OCI-LY7 (cell line): ENCODE results near the gene SLC2A3.
"Not testable (repeated sequence)": the region's sequence is repeated elsewhere in the genome, so short reads cannot be mapped to it uniquely, and the experiment has no call there.

Experiments used
- EZH2phosphoT487 ChIP-seq: fragments of 200-600 bp; sonication (generic); IDR thresholded peaks from 2 replicates; pipeline ENCODE4 v1.6.1; 2018; ENCODE audit warnings: low read depth, borderline replicate concordance, mild to moderate bottlenecking, mixed run types, antibody characterized with exemption, low read length, moderate library complexity, mixed read lengths
- TF ChIP-seq, protein P1 (sequence below): fragments of 200-600 bp; sonication (generic); conservative IDR thresholded peaks from 2 replicates; pipeline ENCODE4 v1.5.1; 2014; ENCODE audit warnings: mild to moderate bottlenecking, antibody characterized with exemption, low read length, moderate library complexity, mixed read lengths

DNA sequence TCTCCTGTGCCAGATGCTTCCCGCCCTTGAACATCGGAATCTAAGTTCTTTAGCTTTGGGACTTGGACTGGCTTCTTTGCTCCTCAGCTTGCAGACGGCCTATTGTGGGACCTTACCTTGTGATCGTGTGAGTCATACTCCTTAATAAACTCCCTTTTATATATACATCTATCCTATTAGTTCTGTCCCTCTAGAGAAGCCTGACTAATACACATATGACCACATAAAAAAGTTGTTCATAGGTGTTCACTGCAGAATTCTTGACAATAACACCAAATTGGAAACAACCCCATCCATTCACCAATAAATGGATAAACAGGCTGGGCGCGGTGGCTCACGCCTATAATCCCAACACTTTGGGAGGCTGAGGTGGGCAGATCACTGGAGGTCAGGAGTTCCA is 25.9 kb downstream of the SLC2A3 start:
- not testable (repeated sequence) for TF ChIP-seq EZH2phosphoT487
- TF ChIP-seq, protein P1, sequence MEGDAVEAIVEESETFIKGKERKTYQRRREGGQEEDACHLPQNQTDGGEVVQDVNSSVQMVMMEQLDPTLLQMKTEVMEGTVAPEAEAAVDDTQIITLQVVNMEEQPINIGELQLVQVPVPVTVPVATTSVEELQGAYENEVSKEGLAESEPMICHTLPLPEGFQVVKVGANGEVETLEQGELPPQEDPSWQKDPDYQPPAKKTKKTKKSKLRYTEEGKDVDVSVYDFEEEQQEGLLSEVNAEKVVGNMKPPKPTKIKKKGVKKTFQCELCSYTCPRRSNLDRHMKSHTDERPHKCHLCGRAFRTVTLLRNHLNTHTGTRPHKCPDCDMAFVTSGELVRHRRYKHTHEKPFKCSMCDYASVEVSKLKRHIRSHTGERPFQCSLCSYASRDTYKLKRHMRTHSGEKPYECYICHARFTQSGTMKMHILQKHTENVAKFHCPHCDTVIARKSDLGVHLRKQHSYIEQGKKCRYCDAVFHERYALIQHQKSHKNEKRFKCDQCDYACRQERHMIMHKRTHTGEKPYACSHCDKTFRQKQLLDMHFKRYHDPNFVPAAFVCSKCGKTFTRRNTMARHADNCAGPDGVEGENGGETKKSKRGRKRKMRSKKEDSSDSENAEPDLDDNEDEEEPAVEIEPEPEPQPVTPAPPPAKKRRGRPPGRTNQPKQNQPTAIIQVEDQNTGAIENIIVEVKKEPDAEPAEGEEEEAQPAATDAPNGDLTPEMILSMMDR = not testable (repeated sequence)
